ENCODE data around the gene CYFIP1.

The CYFIP1 gene

GRCh38 chr15:22918596-22919140, 61.5 kb downstream of the CYFIP1 start:
- H3K4me3 ChIP-seq (replicated peaks; ENCODE audit: insufficient read depth, low read length): no peak overlapping the region
- no peak for DNase-seq (ENCODE audit: low read depth in 1 of 2, low spot score in 1 of 2)
- no peak overlapping the region for H3K27ac ChIP-seq (replicated peaks)
- TF ChIP-seq CTCF (IDR thresholded peaks at IDR 0.05; ENCODE audit: insufficient read depth, low read length) (no peak), POLR2AphosphoS5 (IDR thresholded peaks at IDR 0.05; ENCODE audit: low read depth) (no peak), SPI1 (IDR thresholded peaks at IDR 0.05; ENCODE audit: borderline replicate concordance, low read depth) (no peak), REST (IDR thresholded peaks at IDR 0.05; ENCODE audit: insufficient replicate concordance, low read depth) (no peak), GABPA (IDR thresholded peaks at IDR 0.05; ENCODE audit: low read depth) (no peak)
- no peaks in the 10 kb centered on the region for H3K27me3 ChIP-seq (ENCODE audit: insufficient read depth, poor library complexity, severe bottlenecking)

GRCh38 chr15:22918056-22918455, 62.1 kb downstream of the CYFIP1 start:
- no peak overlapping the region for H3K27ac ChIP-seq (replicated peaks)
- no peak for TF ChIP-seq CTCF (IDR thresholded peaks at IDR 0.05; ENCODE audit: insufficient read depth, low read length)

GRCh38 chr15:22917556-22917955, 62.6 kb downstream of the CYFIP1 start:
- no peak for DNase-seq (ENCODE audit: low read depth in 1 of 2, low spot score in 1 of 2)
- Histone ChIP-seq H3K27ac (replicated peaks) (no peak overlapping the region), H3K27me3 (ENCODE audit: insufficient read depth, poor library complexity, severe bottlenecking) (no peaks in the 10 kb centered on the region), H3K4me3 (replicated peaks; ENCODE audit: insufficient read depth, low read length) (no peak overlapping the region)
- TF ChIP-seq GABPA (IDR thresholded peaks at IDR 0.05; ENCODE audit: low read depth): no peak
- TF ChIP-seq POLR2AphosphoS5 (IDR thresholded peaks at IDR 0.05; ENCODE audit: low read depth): no peak
- no peak for TF ChIP-seq REST (IDR thresholded peaks at IDR 0.05; ENCODE audit: insufficient replicate concordance, low read depth)
- TF ChIP-seq CTCF (IDR thresholded peaks at IDR 0.05; ENCODE audit: insufficient read depth, low read length): no peak
- TF ChIP-seq SPI1 (IDR thresholded peaks at IDR 0.05; ENCODE audit: borderline replicate concordance, low read depth): no peak

More at GRCh38 chr15:22918056-22918455, 62.1 kb downstream of the CYFIP1 start:
- no peak for DNase-seq (ENCODE audit: low read depth in 1 of 2, low spot score in 1 of 2)
- Histone ChIP-seq H3K27me3 (ENCODE audit: insufficient read depth, poor library complexity, severe bottlenecking) (no peaks in the 10 kb centered on the region), H3K4me3 (replicated peaks; ENCODE audit: insufficient read depth, low read length) (no peak overlapping the region)

Measured in HL-60 (cell line).